ENCODE results near the gene INTS4.

DNA sequence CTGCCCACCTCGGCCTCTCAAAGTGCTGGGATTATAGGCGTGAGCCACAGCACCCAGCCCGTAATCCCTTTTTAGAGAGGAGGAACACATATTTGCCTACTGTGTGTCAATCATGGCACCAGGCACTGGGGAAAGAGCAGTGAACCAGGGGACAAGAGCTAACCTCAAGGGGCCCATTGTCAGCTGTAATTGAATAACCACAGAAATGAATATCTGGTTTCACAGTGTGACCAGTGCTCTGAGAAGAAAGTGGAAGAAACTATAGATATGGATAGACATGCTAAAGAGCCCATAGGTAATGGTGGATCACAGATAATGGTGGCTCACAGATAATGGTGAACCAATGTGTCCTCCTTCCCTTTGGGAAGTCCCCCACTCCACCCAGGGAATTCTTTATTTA is 37.2 kb upstream of the INTS4 start:
- TF ChIP-seq POLR2AphosphoS5 (IDR thresholded peaks at IDR 0.05) (no peak), POLR2A (IDR thresholded peaks at IDR 0.05) (no peak), EP300 (IDR thresholded peaks at IDR 0.05) (no peak)
- TF ChIP-seq, protein P1, sequence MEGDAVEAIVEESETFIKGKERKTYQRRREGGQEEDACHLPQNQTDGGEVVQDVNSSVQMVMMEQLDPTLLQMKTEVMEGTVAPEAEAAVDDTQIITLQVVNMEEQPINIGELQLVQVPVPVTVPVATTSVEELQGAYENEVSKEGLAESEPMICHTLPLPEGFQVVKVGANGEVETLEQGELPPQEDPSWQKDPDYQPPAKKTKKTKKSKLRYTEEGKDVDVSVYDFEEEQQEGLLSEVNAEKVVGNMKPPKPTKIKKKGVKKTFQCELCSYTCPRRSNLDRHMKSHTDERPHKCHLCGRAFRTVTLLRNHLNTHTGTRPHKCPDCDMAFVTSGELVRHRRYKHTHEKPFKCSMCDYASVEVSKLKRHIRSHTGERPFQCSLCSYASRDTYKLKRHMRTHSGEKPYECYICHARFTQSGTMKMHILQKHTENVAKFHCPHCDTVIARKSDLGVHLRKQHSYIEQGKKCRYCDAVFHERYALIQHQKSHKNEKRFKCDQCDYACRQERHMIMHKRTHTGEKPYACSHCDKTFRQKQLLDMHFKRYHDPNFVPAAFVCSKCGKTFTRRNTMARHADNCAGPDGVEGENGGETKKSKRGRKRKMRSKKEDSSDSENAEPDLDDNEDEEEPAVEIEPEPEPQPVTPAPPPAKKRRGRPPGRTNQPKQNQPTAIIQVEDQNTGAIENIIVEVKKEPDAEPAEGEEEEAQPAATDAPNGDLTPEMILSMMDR (IDR thresholded peaks at IDR 0.05) = no peak
